ENCODE data around the gene BMP8B. TPM values are rescaled to one million over a fixed set of nuclear protein-coding genes. Genes with fewer than 3 reads are reported as not detected.
"Not testable (repeated sequence)": the region's sequence is repeated elsewhere in the genome, so short reads cannot be mapped to it uniquely, and the experiment has no call there.

Gene BMP8B
- total RNA-seq, 3 donors from 2014 or later: 0.48 to 1.3 (median 0.59) TPM

GRCh38 chr1:39818482-39818881 lies 29.8 kb upstream of the BMP8B start:
- H3K4me3 ChIP-seq: no peak overlapping the region
- H3K27ac ChIP-seq: no peak overlapping the region
- H3K4me1 ChIP-seq: no peaks in the 10 kb centered on the region
- intact Hi-C loops (cut with DNase I; ENCODE audit: low total_unique reads): loop anchor here (5.0 kb wide), 2 partner anchors 84 to 154 kb away; partner anchors contain the start of gene MYCL
- no peaks in the 10 kb centered on the region for H3K9me3 ChIP-seq
- peaks cover 0 to 4% of the 10 kb centered on the region in 2 donors for H3K27me3 ChIP-seq
- H3K36me3 ChIP-seq: no peaks in the 10 kb centered on the region
- TF ChIP-seq POLR2A (IDR thresholded peaks at IDR 0.05): no peak
- no peak for TF ChIP-seq POLR2AphosphoS5 (IDR thresholded peaks at IDR 0.05)
- no peak for TF ChIP-seq CTCF (IDR thresholded peaks at IDR 0.05)
- no peak for DNase-seq (ENCODE audit: low spot score in 2 of 2)

- H3K9me3 ChIP-seq, H3K4me3 ChIP-seq, H3K36me3 ChIP-seq, H3K27me3 ChIP-seq, H3K4me1 ChIP-seq, H3K27ac ChIP-seq: not testable (repeated sequence)
- intact Hi-C loops (cut with DNase I; ENCODE audit: low total_unique reads): loop anchor here (5.0 kb wide), 2 partner anchors 85 to 155 kb away; partner anchors contain the start of gene MYCL
- peak; percentile 40 to 64 for DNase-seq (ENCODE audit: low spot score in 2 of 2)
Observed at GRCh38 chr1:39817091-39817932, 28.6 kb upstream of the BMP8B start.

- intact Hi-C loops (cut with DNase I; ENCODE audit: low total_unique reads): loop anchor here (5.0 kb wide), 2 partner anchors 86 to 156 kb away; partner anchors contain the start of gene MYCL
- Histone ChIP-seq H3K27me3 (peaks cover 0 to 4% of the 10 kb centered on the region in 2 donors), H3K4me3 (no peak overlapping the region), H3K36me3 (no peaks in the 10 kb centered on the region), H3K27ac (no peak overlapping the region), H3K9me3 (no peaks in the 10 kb centered on the region), H3K4me1 (no peaks in the 10 kb centered on the region)
- TF ChIP-seq POLR2A (IDR thresholded peaks at IDR 0.05): no peak
- TF ChIP-seq CTCF (IDR thresholded peaks at IDR 0.05): peak; percentile 91 to 97 (median 95)
- TF ChIP-seq POLR2AphosphoS5 (IDR thresholded peaks at IDR 0.05): peak in 1 of 3 donors; percentile 22
- peak; percentile 62 to 76 for DNase-seq (ENCODE audit: low spot score in 2 of 2)
Observed at GRCh38 chr1:39816415-39817090, 27.9 kb upstream of the BMP8B start.

GRCh38 chr1:39812913-39813312 lies 24.2 kb upstream of the BMP8B start:
- Histone ChIP-seq H3K4me3 (no peak overlapping the region), H3K36me3 (no peaks in the 10 kb centered on the region), H3K9me3 (no peaks in the 10 kb centered on the region), H3K27me3 (no peaks in the 10 kb centered on the region), H3K4me1 (no peaks in the 10 kb centered on the region), H3K27ac (no peak overlapping the region)
- intact Hi-C loops (cut with DNase I; ENCODE audit: low total_unique reads): no loop called here
- no peak for DNase-seq (ENCODE audit: low spot score in 2 of 2)
- no peak for TF ChIP-seq CTCF (IDR thresholded peaks at IDR 0.05)
- TF ChIP-seq POLR2AphosphoS5 (IDR thresholded peaks at IDR 0.05): no peak
- TF ChIP-seq POLR2A (IDR thresholded peaks at IDR 0.05): no peak

- Histone ChIP-seq H3K9me3 (peaks cover 0 to 6% of the 10 kb centered on the region in 2 donors), H3K4me1 (no peaks in the 10 kb centered on the region), H3K4me3 (no peak overlapping the region), H3K27me3 (no peaks in the 10 kb centered on the region), H3K36me3 (no peaks in the 10 kb centered on the region), H3K27ac (no peak overlapping the region)
- TF ChIP-seq CTCF (IDR thresholded peaks at IDR 0.05) (no peak), POLR2A (IDR thresholded peaks at IDR 0.05) (no peak), POLR2AphosphoS5 (IDR thresholded peaks at IDR 0.05) (no peak)
- DNase-seq (ENCODE audit: low spot score in 2 of 2): no peak
- intact Hi-C loops (cut with DNase I; ENCODE audit: low total_unique reads): no loop called here
Observed at GRCh38 chr1:39808784-39809517, 20.3 kb upstream of the BMP8B start.
